SK-N-SH (cell line): Measurements from ENCODE around the gene UBIAD1.

Source experiments
- MXI1 ChIP-seq: IDR thresholded peaks from 2 replicates; pipeline ENCODE4 v1.6.1; 2012; ENCODE audit warnings: mild to moderate bottlenecking, low read depth, low read length, improper control_type of control experiment
- TF ChIP-seq, protein P1 (sequence below): fragments of 200-600 bp; sonication (generic); IDR thresholded peaks from 2 replicates; pipeline ENCODE4 v1.6.1; 2017; ENCODE audit warnings: antibody characterized with exemption, mild to moderate bottlenecking, moderate library complexity

DNA sequence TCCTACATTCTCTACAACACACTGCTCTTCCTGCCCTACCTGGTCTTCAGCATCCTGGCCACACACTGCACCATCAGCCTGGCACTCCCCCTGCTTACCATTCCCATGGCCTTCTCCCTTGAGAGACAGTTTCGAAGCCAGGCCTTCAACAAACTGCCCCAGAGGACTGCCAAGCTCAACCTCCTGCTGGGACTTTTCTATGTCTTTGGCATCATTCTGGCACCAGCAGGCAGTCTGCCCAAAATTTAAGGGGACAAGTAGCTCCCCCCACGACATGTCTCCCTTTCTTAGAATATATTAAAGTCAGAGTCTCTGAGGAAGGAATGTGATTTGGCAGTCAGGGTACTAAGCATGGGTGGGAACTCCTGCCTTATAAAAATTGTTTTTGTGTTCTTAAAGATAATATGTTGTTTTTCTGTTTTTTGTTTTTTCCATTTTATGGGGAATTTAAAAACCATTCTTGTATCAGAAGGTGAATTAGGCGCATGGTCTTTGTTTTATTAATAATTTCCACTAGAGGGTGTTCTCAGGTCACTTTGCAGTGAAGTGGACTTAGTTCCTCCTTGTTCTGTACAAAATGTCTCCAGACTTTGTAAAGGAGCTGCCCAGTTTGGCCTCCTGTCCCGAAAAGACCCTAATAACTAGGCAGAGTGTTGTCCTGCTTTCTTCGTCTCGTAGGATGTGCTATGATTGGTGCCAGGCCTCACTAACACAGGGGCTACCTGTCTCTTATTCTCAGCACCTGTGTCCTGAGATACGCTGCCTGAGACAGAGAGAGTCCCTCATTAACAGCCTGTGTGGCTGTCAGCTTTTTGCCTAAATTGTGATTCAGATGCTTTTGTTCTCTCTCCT is 13.1 kb downstream of the UBIAD1 start:
- no peak for TF ChIP-seq MXI1
- TF ChIP-seq, protein P1, sequence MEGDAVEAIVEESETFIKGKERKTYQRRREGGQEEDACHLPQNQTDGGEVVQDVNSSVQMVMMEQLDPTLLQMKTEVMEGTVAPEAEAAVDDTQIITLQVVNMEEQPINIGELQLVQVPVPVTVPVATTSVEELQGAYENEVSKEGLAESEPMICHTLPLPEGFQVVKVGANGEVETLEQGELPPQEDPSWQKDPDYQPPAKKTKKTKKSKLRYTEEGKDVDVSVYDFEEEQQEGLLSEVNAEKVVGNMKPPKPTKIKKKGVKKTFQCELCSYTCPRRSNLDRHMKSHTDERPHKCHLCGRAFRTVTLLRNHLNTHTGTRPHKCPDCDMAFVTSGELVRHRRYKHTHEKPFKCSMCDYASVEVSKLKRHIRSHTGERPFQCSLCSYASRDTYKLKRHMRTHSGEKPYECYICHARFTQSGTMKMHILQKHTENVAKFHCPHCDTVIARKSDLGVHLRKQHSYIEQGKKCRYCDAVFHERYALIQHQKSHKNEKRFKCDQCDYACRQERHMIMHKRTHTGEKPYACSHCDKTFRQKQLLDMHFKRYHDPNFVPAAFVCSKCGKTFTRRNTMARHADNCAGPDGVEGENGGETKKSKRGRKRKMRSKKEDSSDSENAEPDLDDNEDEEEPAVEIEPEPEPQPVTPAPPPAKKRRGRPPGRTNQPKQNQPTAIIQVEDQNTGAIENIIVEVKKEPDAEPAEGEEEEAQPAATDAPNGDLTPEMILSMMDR: peak; percentile 55
